Stimulated activated CD8-positive, alpha-beta memory T cell treated with anti-CD3 and anti-CD28 coated beads, Interleukin-4, amount 100 ng/mL, for 1 hour (primary cell): ENCODE measurements around the gene COL6A5.
"Not testable (repeated sequence)": the region's sequence is repeated elsewhere in the genome, so short reads cannot be mapped to it uniquely, and the experiment has no call there.

Experiments
- DNase-seq, 2 donors: peaks; one replicate each; pipeline ENCODE4 v3.0.0-alpha.2; 2020; ENCODE audit warnings: low read depth in 2 of 2, low spot score in 1 of 2

Gene COL6A5

GRCh38 chr3:130345487-130346079, at the start of gene COL6A5:
Gene COL6A5, plus strand, starts transcription at chr3:130345672. Its CDS starts 27,967 bp downstream, at chr3:130373639.
- no peak for DNase-seq

GRCh38 chr3:130299531-130299930, 45.9 kb upstream of the COL6A5 start:
- DNase-seq = no peak

GRCh38 chr3:130300888-130301287, 44.6 kb upstream of the COL6A5 start:
- DNase-seq = no peak

- no peak for DNase-seq
Measured at GRCh38 chr3:130310109-130310508, 35.4 kb upstream of the COL6A5 start.

GRCh38 chr3:130312374-130312773, 33.1 kb upstream of the COL6A5 start:
- no peak for DNase-seq

- DNase-seq = no peak
Measured at GRCh38 chr3:130316169-130316568, 29.3 kb upstream of the COL6A5 start.

GRCh38 chr3:130323503-130323902, 22.0 kb upstream of the COL6A5 start:
- DNase-seq = no peak

GRCh38 chr3:130340766-130341165, 4.7 kb upstream of the COL6A5 start:
- no peak for DNase-seq

GRCh38 chr3:130341388-130341787, 4.1 kb upstream of the COL6A5 start:
- DNase-seq = no peak

- no peak for DNase-seq
Measured at GRCh38 chr3:130341882-130342281, 3.6 kb upstream of the COL6A5 start.

GRCh38 chr3:130342821-130343661, 2.4 kb upstream of the COL6A5 start:
- DNase-seq = no peak

GRCh38 chr3:130348258-130348657, 2.8 kb downstream of the COL6A5 start:
- DNase-seq = not testable (repeated sequence)

- DNase-seq = no peak
Measured at GRCh38 chr3:130354430-130354829, 9.0 kb downstream of the COL6A5 start.

GRCh38 chr3:130374033-130374432, 28.6 kb downstream of the COL6A5 start:
- DNase-seq = no peak

- no peak for DNase-seq
Measured at GRCh38 chr3:130374908-130375307, 29.4 kb downstream of the COL6A5 start.

- DNase-seq = no peak
Measured at GRCh38 chr3:130377960-130378676, 32.6 kb downstream of the COL6A5 start.

GRCh38 chr3:130378677-130379191, 33.3 kb downstream of the COL6A5 start:
- DNase-seq = no peak

- DNase-seq = no peak
Measured at GRCh38 chr3:130379274-130379673, 33.8 kb downstream of the COL6A5 start.

GRCh38 chr3:130380398-130380797, 34.9 kb downstream of the COL6A5 start:
- DNase-seq = no peak

- no peak for DNase-seq
Measured at GRCh38 chr3:130383424-130383823, 38.0 kb downstream of the COL6A5 start.

GRCh38 chr3:130384476-130385025, 39.1 kb downstream of the COL6A5 start:
- DNase-seq = no peak
